ENCODE results near the gene MTM1. TPM values are rescaled to one million over a fixed set of nuclear protein-coding genes. Genes with fewer than 3 reads are reported as not detected.

MTM1 gene
- polyA plus RNA-seq, 1 of the 3 experiments (the other 2 are of a cell fraction): 2.7 TPM

- Histone ChIP-seq H3F3A (replicated peaks; ENCODE audit: insufficient read depth) (no peaks in the 10 kb centered on the region), H3K27me3 (ENCODE audit: insufficient read depth) (no peaks in the 10 kb centered on the region), H3K4me2 (no peak overlapping the region), H3K36me3 (replicated peaks in 1 of 2; ENCODE audit: control insufficient read depth in 1 of 2, insufficient read depth in 2 of 2, low read length in 1 of 2) (no peaks in the 10 kb centered on the region), H3K9ac (no peak overlapping the region), H2AFZ (ENCODE audit: low read depth) (no peak overlapping the region), H3K9me3 (no peaks in the 10 kb centered on the region), H4K20me1 (ENCODE audit: insufficient read depth) (no peaks in the 10 kb centered on the region), H3K4me1 (ENCODE audit: control insufficient read depth in 1 of 2, insufficient read depth in 2 of 2, low read depth in 1 of 2, low read length in 1 of 2) (no peaks in the 10 kb centered on the region; a peak in 1 of 4 replicates), H3K27ac (ENCODE audit: low read depth in 2 of 2, low read length in 1 of 2) (no peak overlapping the region), H3K79me2 (ENCODE audit: insufficient read depth) (no peaks in the 10 kb centered on the region), H3K9me2 (no peaks in the 10 kb centered on the region), H3K4me3 (ENCODE audit: low read depth in 2 of 2, low read length in 1 of 2) (no peak overlapping the region)
- ChIA-PET CTCF (interaction anchor here (1.4 kb wide), 1 partner anchor 15 kb away, joined by 3 read pairs; no protein-coding TSS in a partner anchor), POLR2A (no interaction called here)
- WGBS (ENCODE audit: low lambda C conversion rate): 62% methylated on average over 11 of the region's 11 CpGs
- TF ChIP-seq TCF12 (IDR thresholded peaks at IDR 0.05): no peak
- TF ChIP-seq CTCF (IDR thresholded peaks at IDR 0.05): peak; percentile 10; the same call in 1 of the 2 replicates
- no peak for DNase-seq
Measured at GRCh38 chrX:150544222-150544787, 24.1 kb upstream of the MTM1 start.

DNA sequence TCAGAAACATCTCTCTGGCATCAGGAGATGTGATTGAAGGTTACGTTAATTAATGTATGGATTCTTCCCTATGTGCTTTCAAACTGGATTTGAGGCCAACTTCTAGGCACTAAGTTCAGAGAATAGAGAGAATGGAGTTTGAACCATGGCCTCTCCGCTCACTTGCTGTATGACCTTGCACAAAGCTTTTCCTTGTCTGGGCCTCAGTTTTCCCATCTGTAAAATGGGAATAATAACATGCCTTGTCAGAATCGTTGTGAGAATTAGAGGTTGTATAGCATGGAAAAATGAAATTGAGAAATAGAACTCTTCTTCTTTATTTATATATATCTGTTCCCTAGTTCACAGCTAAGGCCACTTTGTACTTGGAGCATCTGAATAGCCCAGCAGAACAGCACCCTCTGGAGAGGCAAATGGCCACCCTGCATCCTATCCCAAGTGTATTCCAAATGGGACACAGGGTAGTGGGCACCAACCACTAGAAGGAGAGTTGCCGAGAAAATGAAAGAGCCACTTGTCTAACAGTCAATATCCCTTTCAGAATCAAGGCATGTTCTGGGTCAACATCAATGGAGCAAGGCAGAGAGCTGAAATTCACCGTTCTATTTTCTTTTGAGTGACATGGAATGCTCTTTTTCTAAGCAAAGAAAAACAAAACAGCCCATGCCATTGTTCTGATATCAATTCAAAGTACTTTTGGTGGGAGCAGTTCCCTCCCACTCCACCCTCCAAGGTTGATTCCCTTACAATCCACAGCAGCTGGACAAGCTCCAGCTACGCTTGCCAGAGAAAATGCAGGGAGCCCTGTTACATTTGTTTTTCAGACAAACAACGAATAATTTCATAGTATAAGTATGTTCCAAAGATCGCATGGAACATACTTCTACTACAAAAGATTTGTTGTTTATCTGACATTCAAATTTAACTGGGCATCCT is 23.3 kb upstream of the MTM1 start:
- H3F3A ChIP-seq (replicated peaks; ENCODE audit: insufficient read depth): no peaks in the 10 kb centered on the region
- no peaks in the 10 kb centered on the region for H3K9me2 ChIP-seq
- no peaks in the 10 kb centered on the region; a peak in 1 of 4 replicates for H3K4me1 ChIP-seq (ENCODE audit: control insufficient read depth in 1 of 2, insufficient read depth in 2 of 2, low read depth in 1 of 2, low read length in 1 of 2)
- H3K4me3 ChIP-seq (ENCODE audit: low read depth in 2 of 2, low read length in 1 of 2): no peak overlapping the region
- 47% methylated on average over 8 of the region's 8 CpGs for WGBS (ENCODE audit: low lambda C conversion rate)
- ChIA-PET CTCF (interaction anchor here (1.4 kb wide), 1 partner anchor 14 kb away, joined by 3 read pairs; no protein-coding TSS in a partner anchor), POLR2A (no interaction called here)
- H2AFZ ChIP-seq (ENCODE audit: low read depth): no peak overlapping the region
- H3K27me3 ChIP-seq (ENCODE audit: insufficient read depth): no peaks in the 10 kb centered on the region; the same call in 1 of the 2 replicates
- no peak overlapping the region for H3K27ac ChIP-seq (ENCODE audit: low read depth in 2 of 2, low read length in 1 of 2)
- H4K20me1 ChIP-seq (ENCODE audit: insufficient read depth): no peaks in the 10 kb centered on the region
- no peak overlapping the region for H3K9ac ChIP-seq
- H3K79me2 ChIP-seq (ENCODE audit: insufficient read depth): no peaks in the 10 kb centered on the region
- H3K4me2 ChIP-seq: no peak overlapping the region
- no peaks in the 10 kb centered on the region for H3K9me3 ChIP-seq
- no peaks in the 10 kb centered on the region for H3K36me3 ChIP-seq (replicated peaks in 1 of 2; ENCODE audit: control insufficient read depth in 1 of 2, insufficient read depth in 2 of 2, low read length in 1 of 2)
- TF ChIP-seq EP300 (IDR thresholded peaks at IDR 0.05; ENCODE audit: borderline replicate concordance in 1 of 2, low read depth in 1 of 2, low read length in 1 of 2) (no peak), RAD21 (IDR thresholded peaks at IDR 0.05; ENCODE audit: low read length) (no peak), RXRA (IDR thresholded peaks at IDR 0.05; ENCODE audit: borderline replicate concordance, low read depth) (no peak), MEF2A (IDR thresholded peaks at IDR 0.05; ENCODE audit: borderline replicate concordance, low read depth) (no peak)
- DNase-seq: no peak

GRCh38 chrX:150546711-150547153 is 21.7 kb upstream of the MTM1 start:
- Histone ChIP-seq H3K4me2 (no peak overlapping the region), H3K27ac (ENCODE audit: low read depth in 2 of 2, low read length in 1 of 2) (no peak overlapping the region), H3K36me3 (replicated peaks in 1 of 2; ENCODE audit: control insufficient read depth in 1 of 2, insufficient read depth in 2 of 2, low read length in 1 of 2) (no peaks in the 10 kb centered on the region), H2AFZ (ENCODE audit: low read depth) (no peak overlapping the region), H3K9me3 (no peaks in the 10 kb centered on the region), H3K4me1 (ENCODE audit: control insufficient read depth in 1 of 2, insufficient read depth in 2 of 2, low read depth in 1 of 2, low read length in 1 of 2) (no peaks in the 10 kb centered on the region), H3K79me2 (ENCODE audit: insufficient read depth) (no peaks in the 10 kb centered on the region), H3K4me3 (ENCODE audit: low read depth in 2 of 2, low read length in 1 of 2) (no peak overlapping the region), H3K9ac (no peak overlapping the region), H4K20me1 (ENCODE audit: insufficient read depth) (no peaks in the 10 kb centered on the region), H3K9me2 (no peaks in the 10 kb centered on the region), H3K27me3 (ENCODE audit: insufficient read depth) (no peaks in the 10 kb centered on the region; the same call in 1 of the 2 replicates), H3F3A (replicated peaks; ENCODE audit: insufficient read depth) (no peaks in the 10 kb centered on the region)
- TF ChIP-seq NFIC (IDR thresholded peaks at IDR 0.05; ENCODE audit: borderline replicate concordance): no peak
- no peak for TF ChIP-seq ELF1 (IDR thresholded peaks at IDR 0.05)
- no peak for TF ChIP-seq RXRA (IDR thresholded peaks at IDR 0.05; ENCODE audit: borderline replicate concordance, low read depth)
- TF ChIP-seq, protein P1, sequence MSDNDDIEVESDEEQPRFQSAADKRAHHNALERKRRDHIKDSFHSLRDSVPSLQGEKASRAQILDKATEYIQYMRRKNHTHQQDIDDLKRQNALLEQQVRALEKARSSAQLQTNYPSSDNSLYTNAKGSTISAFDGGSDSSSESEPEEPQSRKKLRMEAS (IDR thresholded peaks at IDR 0.05; ENCODE audit: low read depth): no peak
- no peak for TF ChIP-seq TCF12 (IDR thresholded peaks at IDR 0.05)
- no peak for TF ChIP-seq GABPA (IDR thresholded peaks at IDR 0.05; ENCODE audit: low read depth)
- TF ChIP-seq FOSL2 (IDR thresholded peaks at IDR 0.05; ENCODE audit: borderline replicate concordance, low read depth): no peak
- no peak for TF ChIP-seq FOXM1 (IDR thresholded peaks at IDR 0.05; ENCODE audit: low read depth)
- no peak for TF ChIP-seq CTCF (IDR thresholded peaks at IDR 0.05)
- TF ChIP-seq FOXJ3 (CRISPR knock-in tag; IDR thresholded peaks at IDR 0.05): no peak
- WGBS (ENCODE audit: low lambda C conversion rate): 42% methylated on average over 8 of the region's 9 CpGs
- no peak for DNase-seq
- ChIA-PET POLR2A (no interaction called here), CTCF (no interaction called here)
